GM12891 (cell line): Measurements from ENCODE around the gene ZFP64.
A peak's percentile ranks its signal among the peaks of the same experiment; 100 is the strongest.
"Not testable (repeated sequence)": the region's sequence is repeated elsewhere in the genome, so short reads cannot be mapped to it uniquely, and the experiment has no call there.

Source experiments
- DNase-seq: peaks from one replicate; pipeline ENCODE4 v3.0.0; 2011; ENCODE audit warnings: low spot score; ENCODE audit not compliant: insufficient read length
- FAIRE-seq: peaks from 2 replicates; lab custom pipeline; 2011; peaks lifted over from hg19 to GRCh38; lab: Jason Lieb, UNC
- PAX5 ChIP-seq: IDR thresholded peaks from 2 replicates; pipeline ENCODE4 v1.6.1; 2011; ENCODE audit warnings: low read length, moderate library complexity, mild to moderate bottlenecking; ENCODE audit not compliant: insufficient read depth, severe bottlenecking
- POLR2A ChIP-seq: IDR thresholded peaks from 2 replicates; pipeline ENCODE4 v1.6.1; 2011; ENCODE audit warnings: low read depth, low read length, control low read depth
- POLR2AphosphoS5 ChIP-seq: IDR thresholded peaks from 2 replicates; pipeline ENCODE4 v1.6.1; 2011; ENCODE audit warnings: low read depth, low read length, control low read depth
- POU2F2 ChIP-seq: IDR thresholded peaks from 2 replicates; pipeline ENCODE4 v1.6.1; 2011; ENCODE audit warnings: low read depth, mild to moderate bottlenecking, control low read depth, low read length, moderate library complexity
- SPI1 ChIP-seq: IDR thresholded peaks from 2 replicates; pipeline ENCODE4 v1.6.1; 2011; ENCODE audit warnings: low read depth, low read length, control low read depth
- TAF1 ChIP-seq: IDR thresholded peaks from 2 replicates; pipeline ENCODE4 v1.6.1; 2011; ENCODE audit warnings: low read depth, low read length, control low read depth

Gene ZFP64

DNA sequence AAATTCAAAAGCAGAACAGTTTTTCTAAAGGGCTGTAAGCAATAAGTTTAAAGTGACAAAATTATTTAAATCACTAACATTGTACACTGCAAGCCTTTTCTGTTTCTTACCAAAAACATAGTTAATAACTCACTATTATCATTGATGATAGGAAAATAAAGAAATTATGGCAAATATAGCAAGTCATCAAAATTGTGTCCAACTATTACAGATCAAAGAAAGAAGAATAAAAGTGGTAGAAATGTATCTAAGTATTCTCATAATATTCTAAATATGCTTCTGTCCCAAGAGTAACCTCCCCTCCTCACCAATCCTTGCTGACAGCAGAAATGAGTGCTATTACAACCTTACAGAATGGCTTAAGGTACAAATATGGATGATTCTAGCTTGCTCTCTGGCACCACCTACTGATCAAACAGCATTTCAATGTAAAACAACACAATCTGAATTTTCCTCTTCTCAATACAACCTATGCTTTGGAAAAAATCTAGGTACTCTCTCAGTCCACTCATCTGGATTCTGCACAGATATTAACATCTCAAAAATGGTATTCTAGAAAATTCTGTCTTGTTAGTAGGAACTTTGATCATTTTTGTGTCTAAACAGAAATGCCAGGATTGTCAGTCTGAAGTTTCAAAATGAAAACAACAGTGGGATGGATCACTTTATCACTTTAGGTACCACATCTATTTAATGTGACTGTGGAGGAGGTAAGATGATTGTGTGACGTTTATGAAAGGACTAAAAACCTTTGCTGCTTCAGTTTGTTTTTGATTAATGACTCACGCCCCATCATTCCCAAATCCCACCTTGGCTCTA, 40.9 kb downstream of the ZFP64 start:
- TF ChIP-seq POU2F2, result no peak
- TF ChIP-seq PAX5, result no peak
- TF ChIP-seq SPI1, result no peak
- no peak for TF ChIP-seq TAF1
- no peak for TF ChIP-seq POLR2A
- TF ChIP-seq POLR2AphosphoS5, result no peak

DNA sequence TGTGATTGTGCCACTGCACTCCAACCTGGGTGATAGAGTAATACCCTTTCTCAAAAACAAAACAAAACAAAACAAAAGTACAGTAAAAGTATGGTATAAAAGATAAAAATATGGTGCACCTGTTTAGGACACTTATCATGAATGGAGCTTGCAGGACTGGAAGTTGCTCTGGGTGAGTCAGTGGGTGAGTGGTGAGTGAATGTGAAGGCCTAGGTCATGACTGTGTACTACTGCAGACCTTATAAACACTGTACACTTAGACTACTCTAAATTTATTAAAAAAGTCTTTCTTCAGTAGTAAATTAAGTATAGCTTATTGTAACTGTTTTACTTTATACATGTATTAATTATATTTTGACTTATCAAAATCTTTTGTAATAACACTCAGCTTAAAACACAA, 46.0 kb downstream of the ZFP64 start:
- DNase-seq, result no peak
- no peak for FAIRE-seq
- TF ChIP-seq SPI1, result no peak
- TF ChIP-seq POLR2AphosphoS5, result no peak
- no peak for TF ChIP-seq POLR2A
- no peak for TF ChIP-seq PAX5
- TF ChIP-seq TAF1, result no peak
- TF ChIP-seq POU2F2, result no peak

More for the DNA sequence above, 40.9 kb downstream of the ZFP64 start:
- DNase-seq (no peak), FAIRE-seq (peak; percentile 89)

- FAIRE-seq (no peak), DNase-seq (no peak)
- TF ChIP-seq POLR2A (no peak), TAF1 (no peak), POLR2AphosphoS5 (no peak), PAX5 (no peak)
These were observed 48.3 kb downstream of the ZFP64 start for GRCh38 chr20:52143277-52143676.

- FAIRE-seq, result no peak
- no peak for DNase-seq
- TF ChIP-seq POLR2A (no peak), POU2F2 (no peak), POLR2AphosphoS5 (no peak), SPI1 (no peak), TAF1 (no peak), PAX5 (no peak)
These were observed 48.8 kb downstream of the ZFP64 start for GRCh38 chr20:52142757-52143156.

DNA sequence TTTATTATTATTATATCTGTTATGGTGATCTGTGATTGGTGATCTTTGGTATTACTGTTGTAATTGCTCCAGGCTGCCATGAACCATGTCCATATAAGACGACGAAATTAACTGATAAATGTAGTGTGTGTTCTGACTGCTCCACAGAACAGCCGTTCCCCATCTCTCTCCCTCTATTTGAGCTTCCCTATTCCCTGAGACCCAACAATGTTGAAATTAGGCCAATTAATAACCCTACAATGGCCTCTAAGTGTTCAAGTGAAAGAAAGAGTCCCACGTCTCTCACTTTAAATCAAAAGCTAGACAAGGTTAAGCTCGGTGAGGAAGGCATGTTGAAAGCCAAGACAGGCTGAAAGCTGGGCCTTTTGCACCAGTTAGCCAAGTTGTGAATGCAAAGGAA, 51.6 kb downstream of the ZFP64 start:
- DNase-seq (no peak), FAIRE-seq (no peak)
- TF ChIP-seq POLR2A, result no peak
- no peak for TF ChIP-seq SPI1
- no peak for TF ChIP-seq POU2F2
- no peak for TF ChIP-seq TAF1
- no peak for TF ChIP-seq POLR2AphosphoS5
- TF ChIP-seq PAX5, result no peak

DNA sequence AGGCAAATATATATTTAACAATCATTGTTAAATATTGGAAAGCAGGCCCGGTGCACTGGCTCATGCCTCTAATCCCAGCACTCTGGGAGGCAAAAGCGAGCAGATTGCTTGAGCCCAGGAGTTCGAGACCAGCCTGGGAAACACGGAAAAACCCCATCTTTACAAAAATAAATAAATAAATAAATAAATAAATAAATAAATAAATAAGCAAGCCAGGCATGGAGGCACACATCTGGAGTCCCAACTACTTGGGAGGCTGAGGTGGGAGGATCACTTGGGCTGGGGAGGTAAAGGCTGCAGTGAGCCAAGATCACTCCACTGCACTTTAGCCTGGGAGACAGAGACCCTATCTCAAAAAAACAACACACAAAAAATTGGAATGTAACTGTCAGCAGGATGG, 53.7 kb downstream of the ZFP64 start:
- DNase-seq, result no peak
- no peak for TF ChIP-seq TAF1
- TF ChIP-seq PAX5, result no peak
- no peak for TF ChIP-seq POLR2A
- no peak for TF ChIP-seq SPI1
- no peak for TF ChIP-seq POLR2AphosphoS5
- no peak for TF ChIP-seq POU2F2
- FAIRE-seq, result no peak

- not testable (repeated sequence) for DNase-seq, FAIRE-seq
These were observed 57.9 kb downstream of the ZFP64 start for GRCh38 chr20:52133714-52134113.

GRCh38 chr20:52132337-52132736, 59.2 kb downstream of the ZFP64 start:
- DNase-seq (no peak), FAIRE-seq (no peak)
- TF ChIP-seq TAF1 (no peak), POU2F2 (no peak), POLR2A (no peak), POLR2AphosphoS5 (no peak), SPI1 (no peak), PAX5 (no peak)

- FAIRE-seq, result no peak
- TF ChIP-seq POLR2A, result no peak
- no peak for TF ChIP-seq PAX5
- TF ChIP-seq TAF1, result no peak
- TF ChIP-seq POU2F2, result no peak
- TF ChIP-seq POLR2AphosphoS5, result no peak
- TF ChIP-seq SPI1, result no peak
These were observed 60.4 kb downstream of the ZFP64 start for GRCh38 chr20:52131048-52131643.

GRCh38 chr20:52130406-52130805, 61.2 kb downstream of the ZFP64 start:
- DNase-seq (no peak), FAIRE-seq (no peak)
- TF ChIP-seq POLR2A (no peak), POU2F2 (no peak), PAX5 (no peak)

More at GRCh38 chr20:52131048-52131643, 60.4 kb downstream of the ZFP64 start:
- no peak for DNase-seq
